K562 (cell line): ENCODE measurements around the gene TNFRSF18. TPM values are rescaled to one million over a fixed set of nuclear protein-coding genes. Genes with fewer than 3 reads are reported as not detected.

Experiments
- ATAC-seq: fragments of 200-7000 bp; cut with Tn5 transposase; 3 replicates; pipeline ENCODE4 v1.9.1; 2020; ENCODE audit warnings: moderate library complexity
- BruUV-seq: library from RNA; stranded (reverse); fragments of 400-500 nt; replicated peaks from 2 replicates; lab custom pipeline; 2021; lab: Mats Ljungman, UMichigan
- CTCF ChIA-PET: fragments of 300-600 bp; formaldehyde crosslinking; extraction: SDS; loops from one replicate; lab custom pipeline; 2021; ENCODE audit warnings: low intra/inter-chr PET ratio; lab: Yijun Ruan, JAX
- POLR2A ChIA-PET: fragments of 300-600, 350-650 bp; sonication (Branson Sonifier 250); formaldehyde crosslinking; extraction: SDS; loops from one replicate; lab custom pipeline; 2021; ENCODE audit warnings: antibody characterized with exemption, inconsistent platforms; lab: Yijun Ruan, JAX
- DNase-seq, 4 experiments: peaks; one replicate each; pipeline versions ENCODE4 v3.0.0 to v3.0.0-alpha.2; 2011 to 2018; ENCODE audit warnings: low spot score in 3 of 4, mixed read lengths in 3 of 4; ENCODE audit errors: extremely low read depth in 1 of 4
- FAIRE-seq: peaks from 2 replicates; lab custom pipeline; 2011; peaks lifted over from hg19 to GRCh38; lab: Jason Lieb, UNC
- H2AFZ ChIP-seq: 2 replicates; pipeline ENCODE4 v1.6.0; 2011; ENCODE audit warnings: low read depth, low read length, control low read depth, inconsistent platforms
- H3K27ac ChIP-seq: fragments of 200-600 bp; 3 replicates; pipeline ENCODE4 v1.8.0; 2011; ENCODE audit warnings: low read depth, mild to moderate bottlenecking, control low read depth, inconsistent platforms, low read length, moderate library complexity, mixed read lengths; ENCODE audit errors: extremely low read depth
- H3K27me3 ChIP-seq, 2 experiments: fragments of 300-600 bp in 1 of 2; 2 replicates in 1 of 2; 3 replicates in 1 of 2; pipeline versions ENCODE4 v1.6.0 to v1.8.0; 2011; ENCODE audit warnings: inconsistent platforms in 2 of 2, low read length in 2 of 2, mild to moderate bottlenecking in 1 of 2, mixed read lengths in 1 of 2, moderate library complexity in 1 of 2; ENCODE audit not compliant: control insufficient read depth in 2 of 2, insufficient read depth in 2 of 2
- H3K36me3 ChIP-seq: fragments of 300-600 bp; 3 replicates; pipeline ENCODE4 v1.8.0; 2011; ENCODE audit warnings: mild to moderate bottlenecking, low read length, inconsistent platforms; ENCODE audit not compliant: control insufficient read depth, insufficient read depth
- H3K4me1 ChIP-seq, 2 experiments: fragments of 200-600 bp in 1 of 2; replicated peaks in 1 of 2; 2 replicates in 1 of 2; 3 replicates in 1 of 2; pipeline versions ENCODE4 v1.5.1 to v1.8.0; 2011; ENCODE audit warnings: inconsistent platforms in 2 of 2, low read length in 2 of 2, mild to moderate bottlenecking in 1 of 2, mixed read lengths in 1 of 2, moderate library complexity in 1 of 2; ENCODE audit not compliant: control insufficient read depth in 2 of 2, insufficient read depth in 2 of 2
- H3K4me2 ChIP-seq: 2 replicates; pipeline ENCODE4 v1.6.1; 2011; ENCODE audit warnings: low read length, control low read depth, inconsistent platforms, mixed read lengths; ENCODE audit not compliant: insufficient read depth
- H3K4me3 ChIP-seq: fragments of 200-600 bp; sonication (generic), shearing (Covaris generic); 2 replicates; pipeline ENCODE4 v1.5.1; 2016; ENCODE audit warnings: control low read depth, inconsistent platforms
- H3K79me2 ChIP-seq: fragments of 200-600 bp; 3 replicates; pipeline ENCODE4 v1.8.0; 2011; ENCODE audit warnings: low read length, inconsistent platforms; ENCODE audit not compliant: control insufficient read depth, insufficient read depth
- H3K9ac ChIP-seq, 2 experiments: 2 replicates each; pipeline versions ENCODE4 v1.6.0 to v1.6.1; 2011; ENCODE audit warnings: low read depth in 2 of 2, low read length in 2 of 2, control low read depth in 1 of 2, inconsistent platforms in 1 of 2, mild to moderate bottlenecking in 1 of 2, mixed read lengths in 1 of 2; ENCODE audit not compliant: insufficient read depth in 1 of 2
- H3K9me1 ChIP-seq: one replicate; pipeline ENCODE4 v1.6.0; 2011; ENCODE audit warnings: inconsistent platforms, mild to moderate bottlenecking, low read length, moderate library complexity; ENCODE audit not compliant: control insufficient read depth, insufficient read depth
- H3K9me3 ChIP-seq: replicated peaks from 2 replicates; pipeline ENCODE4 v1.5.1; 2011; ENCODE audit warnings: low read depth, low read length, inconsistent platforms; ENCODE audit not compliant: control insufficient read depth, insufficient read depth
- H4K20me1 ChIP-seq: replicated peaks from 2 replicates; pipeline ENCODE4 v1.6.1; 2011; ENCODE audit warnings: low read length, inconsistent platforms, mixed read lengths; ENCODE audit not compliant: control insufficient read depth, insufficient read depth
- BHLHE40 ChIP-seq: IDR thresholded peaks from 2 replicates; pipeline ENCODE4 v1.6.1; 2011; ENCODE audit warnings: low read length, improper control_type of control experiment
- KLF16 ChIP-seq: IDR thresholded peaks from 2 replicates; pipeline ENCODE4 v1.6.1; 2016; ENCODE audit warnings: antibody characterized with exemption
- ZNF140 ChIP-seq: fragments of 250-450 bp; sonication (Bioruptor Pico); IDR thresholded peaks from 2 replicates; pipeline ENCODE4 v1.8.0; 2021; ENCODE audit warnings: moderate library complexity, mild to moderate bottlenecking, inconsistent platforms
- WGBS: fragments of 100-300 bp; shearing (Covaris generic); methylation state at CpG from one replicate; pipeline ENCODE4 v1.1.6; 2016; ENCODE audit warnings: low coverage, mixed read lengths; ENCODE audit not compliant: insufficient coverage; ENCODE audit errors: missing lambda C conversion rate; 5-methylcytosine and 5-hydroxymethylcytosine counted together
- in situ Hi-C: fragments of 300-500 bp; cut with MboI; formaldehyde crosslinking; loops from 4 replicates; pipeline ENCODE4 v1.15.0; 2018; ENCODE audit warnings: inconsistent platforms, mixed read lengths
- intact Hi-C: fragments of 100-400 bp; cut with micrococcal nuclease; formaldehyde crosslinking; loops from 2 replicates; pipeline ENCODE4 v1.14.2; 2022
- polyA plus RNA-seq, 8 experiments: library from polyadenylated mRNA; depleted of rRNA in 4 of 8; stranded (reverse) in 5 of 8; unstranded in 3 of 8; fragments of >200 nt; fragmentation: Nextera tagmentation in 2 of 8; fragmentation: Illumina TruSeq in 1 of 8; extraction: Ambion mirVana in 2 of 8; extraction: Trizol in 1 of 8; gene quantifications; 2 replicates each; pipeline versions ENCODE4 v1.2.1 to v1.2.3, GENCODE V29; 2011 to 2014; ENCODE audit warnings: inconsistent platforms in 1 of 8, missing spikeins in 1 of 8
- total RNA-seq, 7 experiments: library from RNA; depleted of rRNA in 6 of 7; stranded (reverse); fragments of >200 nt in 6 of 7; fragmentation: Illumina TruSeq in 2 of 7; extraction: Trizol in 2 of 7; gene quantifications; 2 replicates each; pipeline versions ENCODE4 v1.2.1 to v1.2.3, GENCODE V29; 2011 to 2021; ENCODE audit warnings: low replicate concordance in 1 of 7
- TF ChIP-seq, protein P1 (sequence below): sonication (generic); formaldehyde crosslinking; IDR thresholded peaks from 2 replicates; pipeline ENCODE4 v1.8.1; 2023; ENCODE audit warnings: mild to moderate bottlenecking, missing genetic modification reagents
- TF ChIP-seq, protein P2 (sequence below): sonication (generic); formaldehyde crosslinking; IDR thresholded peaks from 2 replicates; pipeline ENCODE4 v1.9.0; 2022; ENCODE audit warnings: mild to moderate bottlenecking, missing genetic modification reagents
- TF ChIP-seq, protein P3 (sequence below): fragments of 450-650 bp; IDR thresholded peaks from 2 replicates; pipeline ENCODE4 v1.6.1; 2016; ENCODE audit warnings: mild to moderate bottlenecking, moderate library complexity

TNFRSF18 gene
- total and polyA plus RNA-seq, 9 of the 15 experiments (the other 6 are each of a cell fraction or from before 2014, with no cell fraction given) = 0.24 to 0.27 TPM; not detected in 7

GRCh38 chr1:1156140-1157032 lies 50.0 kb downstream of the TNFRSF18 start:
- H3K36me3 ChIP-seq = no peaks in the 10 kb centered on the region
- no peak overlapping the region for H3K27ac ChIP-seq
- FAIRE-seq (peak; percentile 81), DNase-seq (peak in 3 of 4 experiments; percentile 40 to 62 (median 53)), ATAC-seq (peak; percentile 2; the same call in 2 of the 3 replicates)
- WGBS = 18% methylated on average over 22 of the region's 26 CpGs
- peak overlapping the region; percentile 9; the same call in 1 of the 2 replicates for H2AFZ ChIP-seq
- H3K4me1 ChIP-seq = peaks cover 25 to 52% of the 10 kb centered on the region in 2 experiments
- no peaks in the 10 kb centered on the region for H3K79me2 ChIP-seq
- in situ Hi-C loops (no loop called here), intact Hi-C loops (no loop called here)
- POLR2A ChIA-PET = interaction anchor here (1.3 kb wide), 1 partner anchor 8 kb away, joined by 7 read pairs; no protein-coding TSS in a partner anchor
- peak overlapping the region; percentile 12; the same call in 1 of the 2 replicates for H3K4me2 ChIP-seq
- no TSS peak for BruUV-seq
- no peaks in the 10 kb centered on the region for H3K9me3 ChIP-seq
- no peaks in the 10 kb centered on the region for H4K20me1 ChIP-seq
- CTCF ChIA-PET = no interaction called here
- no peaks in the 10 kb centered on the region for H3K9me1 ChIP-seq
- no peak overlapping the region for H3K4me3 ChIP-seq
- peak overlapping the region in 1 of 2 experiments; percentile 89; a peak in 2 of 4 replicates for H3K9ac ChIP-seq
- peaks cover 0 to 4% of the 10 kb centered on the region in 2 experiments; a peak in 2 of 5 replicates for H3K27me3 ChIP-seq
- TF ChIP-seq BHLHE40 (0 out of 2 replicates have a peak, but pooled peaks have one; percentile 20), KLF16 (no peak), ZNF140 (no peak)
- TF ChIP-seq, protein P1, sequence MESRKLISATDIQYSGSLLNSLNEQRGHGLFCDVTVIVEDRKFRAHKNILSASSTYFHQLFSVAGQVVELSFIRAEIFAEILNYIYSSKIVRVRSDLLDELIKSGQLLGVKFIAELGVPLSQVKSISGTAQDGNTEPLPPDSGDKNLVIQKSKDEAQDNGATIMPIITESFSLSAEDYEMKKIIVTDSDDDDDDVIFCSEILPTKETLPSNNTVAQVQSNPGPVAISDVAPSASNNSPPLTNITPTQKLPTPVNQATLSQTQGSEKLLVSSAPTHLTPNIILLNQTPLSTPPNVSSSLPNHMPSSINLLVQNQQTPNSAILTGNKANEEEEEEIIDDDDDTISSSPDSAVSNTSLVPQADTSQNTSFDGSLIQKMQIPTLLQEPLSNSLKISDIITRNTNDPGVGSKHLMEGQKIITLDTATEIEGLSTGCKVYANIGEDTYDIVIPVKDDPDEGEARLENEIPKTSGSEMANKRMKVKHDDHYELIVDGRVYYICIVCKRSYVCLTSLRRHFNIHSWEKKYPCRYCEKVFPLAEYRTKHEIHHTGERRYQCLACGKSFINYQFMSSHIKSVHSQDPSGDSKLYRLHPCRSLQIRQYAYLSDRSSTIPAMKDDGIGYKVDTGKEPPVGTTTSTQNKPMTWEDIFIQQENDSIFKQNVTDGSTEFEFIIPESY (CRISPR knock-in tag) = peak; percentile 81
- TF ChIP-seq, protein P2, sequence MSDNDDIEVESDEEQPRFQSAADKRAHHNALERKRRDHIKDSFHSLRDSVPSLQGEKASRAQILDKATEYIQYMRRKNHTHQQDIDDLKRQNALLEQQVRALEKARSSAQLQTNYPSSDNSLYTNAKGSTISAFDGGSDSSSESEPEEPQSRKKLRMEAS (CRISPR knock-in tag) = peak; percentile 61
- TF ChIP-seq, protein P3, sequence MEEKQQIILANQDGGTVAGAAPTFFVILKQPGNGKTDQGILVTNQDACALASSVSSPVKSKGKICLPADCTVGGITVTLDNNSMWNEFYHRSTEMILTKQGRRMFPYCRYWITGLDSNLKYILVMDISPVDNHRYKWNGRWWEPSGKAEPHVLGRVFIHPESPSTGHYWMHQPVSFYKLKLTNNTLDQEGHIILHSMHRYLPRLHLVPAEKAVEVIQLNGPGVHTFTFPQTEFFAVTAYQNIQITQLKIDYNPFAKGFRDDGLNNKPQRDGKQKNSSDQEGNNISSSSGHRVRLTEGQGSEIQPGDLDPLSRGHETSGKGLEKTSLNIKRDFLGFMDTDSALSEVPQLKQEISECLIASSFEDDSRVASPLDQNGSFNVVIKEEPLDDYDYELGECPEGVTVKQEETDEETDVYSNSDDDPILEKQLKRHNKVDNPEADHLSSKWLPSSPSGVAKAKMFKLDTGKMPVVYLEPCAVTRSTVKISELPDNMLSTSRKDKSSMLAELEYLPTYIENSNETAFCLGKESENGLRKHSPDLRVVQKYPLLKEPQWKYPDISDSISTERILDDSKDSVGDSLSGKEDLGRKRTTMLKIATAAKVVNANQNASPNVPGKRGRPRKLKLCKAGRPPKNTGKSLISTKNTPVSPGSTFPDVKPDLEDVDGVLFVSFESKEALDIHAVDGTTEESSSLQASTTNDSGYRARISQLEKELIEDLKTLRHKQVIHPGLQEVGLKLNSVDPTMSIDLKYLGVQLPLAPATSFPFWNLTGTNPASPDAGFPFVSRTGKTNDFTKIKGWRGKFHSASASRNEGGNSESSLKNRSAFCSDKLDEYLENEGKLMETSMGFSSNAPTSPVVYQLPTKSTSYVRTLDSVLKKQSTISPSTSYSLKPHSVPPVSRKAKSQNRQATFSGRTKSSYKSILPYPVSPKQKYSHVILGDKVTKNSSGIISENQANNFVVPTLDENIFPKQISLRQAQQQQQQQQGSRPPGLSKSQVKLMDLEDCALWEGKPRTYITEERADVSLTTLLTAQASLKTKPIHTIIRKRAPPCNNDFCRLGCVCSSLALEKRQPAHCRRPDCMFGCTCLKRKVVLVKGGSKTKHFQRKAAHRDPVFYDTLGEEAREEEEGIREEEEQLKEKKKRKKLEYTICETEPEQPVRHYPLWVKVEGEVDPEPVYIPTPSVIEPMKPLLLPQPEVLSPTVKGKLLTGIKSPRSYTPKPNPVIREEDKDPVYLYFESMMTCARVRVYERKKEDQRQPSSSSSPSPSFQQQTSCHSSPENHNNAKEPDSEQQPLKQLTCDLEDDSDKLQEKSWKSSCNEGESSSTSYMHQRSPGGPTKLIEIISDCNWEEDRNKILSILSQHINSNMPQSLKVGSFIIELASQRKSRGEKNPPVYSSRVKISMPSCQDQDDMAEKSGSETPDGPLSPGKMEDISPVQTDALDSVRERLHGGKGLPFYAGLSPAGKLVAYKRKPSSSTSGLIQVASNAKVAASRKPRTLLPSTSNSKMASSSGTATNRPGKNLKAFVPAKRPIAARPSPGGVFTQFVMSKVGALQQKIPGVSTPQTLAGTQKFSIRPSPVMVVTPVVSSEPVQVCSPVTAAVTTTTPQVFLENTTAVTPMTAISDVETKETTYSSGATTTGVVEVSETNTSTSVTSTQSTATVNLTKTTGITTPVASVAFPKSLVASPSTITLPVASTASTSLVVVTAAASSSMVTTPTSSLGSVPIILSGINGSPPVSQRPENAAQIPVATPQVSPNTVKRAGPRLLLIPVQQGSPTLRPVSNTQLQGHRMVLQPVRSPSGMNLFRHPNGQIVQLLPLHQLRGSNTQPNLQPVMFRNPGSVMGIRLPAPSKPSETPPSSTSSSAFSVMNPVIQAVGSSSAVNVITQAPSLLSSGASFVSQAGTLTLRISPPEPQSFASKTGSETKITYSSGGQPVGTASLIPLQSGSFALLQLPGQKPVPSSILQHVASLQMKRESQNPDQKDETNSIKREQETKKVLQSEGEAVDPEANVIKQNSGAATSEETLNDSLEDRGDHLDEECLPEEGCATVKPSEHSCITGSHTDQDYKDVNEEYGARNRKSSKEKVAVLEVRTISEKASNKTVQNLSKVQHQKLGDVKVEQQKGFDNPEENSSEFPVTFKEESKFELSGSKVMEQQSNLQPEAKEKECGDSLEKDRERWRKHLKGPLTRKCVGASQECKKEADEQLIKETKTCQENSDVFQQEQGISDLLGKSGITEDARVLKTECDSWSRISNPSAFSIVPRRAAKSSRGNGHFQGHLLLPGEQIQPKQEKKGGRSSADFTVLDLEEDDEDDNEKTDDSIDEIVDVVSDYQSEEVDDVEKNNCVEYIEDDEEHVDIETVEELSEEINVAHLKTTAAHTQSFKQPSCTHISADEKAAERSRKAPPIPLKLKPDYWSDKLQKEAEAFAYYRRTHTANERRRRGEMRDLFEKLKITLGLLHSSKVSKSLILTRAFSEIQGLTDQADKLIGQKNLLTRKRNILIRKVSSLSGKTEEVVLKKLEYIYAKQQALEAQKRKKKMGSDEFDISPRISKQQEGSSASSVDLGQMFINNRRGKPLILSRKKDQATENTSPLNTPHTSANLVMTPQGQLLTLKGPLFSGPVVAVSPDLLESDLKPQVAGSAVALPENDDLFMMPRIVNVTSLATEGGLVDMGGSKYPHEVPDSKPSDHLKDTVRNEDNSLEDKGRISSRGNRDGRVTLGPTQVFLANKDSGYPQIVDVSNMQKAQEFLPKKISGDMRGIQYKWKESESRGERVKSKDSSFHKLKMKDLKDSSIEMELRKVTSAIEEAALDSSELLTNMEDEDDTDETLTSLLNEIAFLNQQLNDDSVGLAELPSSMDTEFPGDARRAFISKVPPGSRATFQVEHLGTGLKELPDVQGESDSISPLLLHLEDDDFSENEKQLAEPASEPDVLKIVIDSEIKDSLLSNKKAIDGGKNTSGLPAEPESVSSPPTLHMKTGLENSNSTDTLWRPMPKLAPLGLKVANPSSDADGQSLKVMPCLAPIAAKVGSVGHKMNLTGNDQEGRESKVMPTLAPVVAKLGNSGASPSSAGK = peak; percentile 91
